Epithelial cell of esophagus (primary cell): Measurements from ENCODE around the gene PRKCZ.

Experiments used
- DNase-seq: peaks from one replicate; pipeline ENCODE4 v3.0.0; 2010; ENCODE audit warnings: low read depth
- H3K4me3 ChIP-seq: 2 replicates; pipeline ENCODE4 v1.5.1; 2011; ENCODE audit warnings: mild to moderate bottlenecking, low read length, control low read depth
- CTCF ChIP-seq: IDR thresholded peaks from 2 replicates; pipeline ENCODE4 v1.5.1; 2011; ENCODE audit warnings: low read depth, mild to moderate bottlenecking, low read length, control low read depth, inconsistent platforms; ENCODE audit not compliant: insufficient read depth; ENCODE audit errors: missing control alignments

Gene PRKCZ

DNA sequence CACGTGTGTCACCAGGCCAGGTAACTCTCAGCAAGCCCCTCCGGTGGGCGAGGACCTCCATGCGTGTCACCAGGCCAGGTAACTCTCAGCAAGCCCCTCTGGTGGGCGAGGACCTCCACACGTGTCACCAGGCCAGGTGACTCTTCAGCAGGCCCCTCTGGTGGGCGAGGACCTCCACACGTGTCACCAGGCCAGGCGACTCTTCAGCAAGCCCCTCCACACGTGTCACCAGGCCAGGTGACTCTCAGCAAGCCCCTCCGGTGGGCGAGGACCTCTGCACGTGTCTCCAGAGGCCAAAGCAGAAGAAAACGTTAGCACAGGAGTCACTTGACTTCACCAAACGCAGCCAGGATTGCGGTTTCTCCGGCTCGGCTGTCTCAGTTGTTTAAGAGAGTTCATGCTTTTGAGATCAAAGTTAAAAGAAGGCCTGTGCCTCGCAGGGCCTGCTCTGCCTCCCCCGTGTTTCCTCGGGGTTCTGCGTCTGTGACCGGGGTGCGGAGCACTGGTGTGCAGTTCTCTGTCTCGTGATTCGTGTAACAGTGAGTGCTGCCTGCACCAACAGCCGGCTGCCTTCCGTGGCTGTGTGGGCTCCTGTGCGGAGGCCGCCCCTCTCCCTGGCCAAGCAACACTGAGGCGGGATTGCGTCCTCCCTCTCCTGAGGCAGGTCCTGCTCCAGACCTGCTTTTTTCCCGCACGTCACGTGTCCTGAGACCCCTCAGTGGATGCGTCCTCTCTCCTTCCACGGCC lies 56.6 kb downstream of the PRKCZ start:
- no peak for DNase-seq
- no peak overlapping the region for H3K4me3 ChIP-seq
- no peak for TF ChIP-seq CTCF

- no peak for DNase-seq
- no peak for TF ChIP-seq CTCF
- H3K4me3 ChIP-seq, result no peak overlapping the region
Observed at GRCh38 chr1:2107586-2108212, 57.5 kb downstream of the PRKCZ start.

DNA sequence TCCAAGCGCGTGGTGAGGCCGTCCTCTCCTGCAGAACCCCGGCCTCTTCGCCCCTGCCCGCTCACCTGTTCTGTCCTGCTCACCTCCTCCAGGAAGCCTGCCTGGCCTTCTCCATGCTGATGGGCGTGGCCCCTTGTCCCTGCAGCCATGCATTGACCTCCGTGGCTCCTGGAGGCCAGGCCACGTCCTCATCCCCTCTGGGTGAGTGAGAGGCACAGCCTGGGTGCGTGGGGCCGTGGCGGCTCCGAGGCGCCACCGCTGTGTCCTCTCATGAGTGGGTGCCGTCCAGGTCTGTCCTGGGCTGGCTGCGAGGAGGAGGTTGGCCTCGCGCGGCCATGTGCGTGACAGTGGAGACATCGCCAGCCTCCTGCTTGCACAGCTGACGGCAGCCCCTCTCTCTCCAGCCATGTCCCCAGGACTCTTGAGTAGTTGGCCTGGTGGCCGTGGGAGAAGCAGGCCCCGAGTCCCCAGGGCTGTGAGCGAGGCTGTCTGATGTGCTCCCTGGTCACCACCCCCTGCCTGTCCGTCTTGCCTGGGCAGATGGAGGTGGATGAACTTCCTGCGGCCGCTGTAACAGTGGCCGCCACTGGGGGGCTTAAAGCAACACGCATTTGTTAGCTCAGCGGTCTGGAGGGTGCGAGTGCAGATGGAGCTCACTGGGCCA lies 58.1 kb downstream of the PRKCZ start:
- no peak for TF ChIP-seq CTCF
- H3K4me3 ChIP-seq, result no peak overlapping the region
- no peak for DNase-seq

DNA sequence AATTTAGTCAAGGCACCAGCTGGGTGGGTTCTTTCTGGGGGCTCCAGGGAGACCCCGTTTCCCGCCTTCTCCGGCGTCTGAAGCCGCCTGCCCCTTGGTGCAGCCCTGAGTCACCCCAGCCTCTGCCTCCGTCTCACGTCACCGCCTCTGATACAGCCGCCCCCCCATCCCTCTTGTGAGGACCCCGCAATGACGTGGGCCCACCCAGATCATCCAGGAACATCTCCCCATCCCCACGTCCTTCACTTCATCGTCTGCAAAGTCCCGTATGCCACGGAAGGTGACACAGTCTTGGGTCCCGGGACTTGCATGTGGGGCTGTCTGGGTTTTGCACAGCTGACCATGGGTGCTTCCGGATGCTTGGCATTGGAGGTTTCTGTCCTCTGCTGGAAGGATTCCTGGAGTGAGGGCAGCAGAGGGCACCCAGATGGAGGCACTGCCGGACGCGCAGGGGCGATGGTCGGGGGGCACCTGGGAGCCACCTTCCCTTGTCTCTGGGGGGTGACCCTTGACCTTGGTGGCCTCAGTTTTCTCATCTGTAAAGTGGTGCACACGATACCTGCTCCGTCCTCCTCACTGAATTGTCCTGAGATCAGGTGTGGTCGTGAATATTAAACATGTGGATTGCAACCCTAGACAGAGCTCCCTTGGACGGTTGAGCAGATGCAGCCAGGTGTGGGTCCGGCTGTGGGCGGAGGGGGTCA lies 58.8 kb downstream of the PRKCZ start:
- H3K4me3 ChIP-seq, result no peak overlapping the region
- no peak for TF ChIP-seq CTCF
- no peak for DNase-seq

DNA sequence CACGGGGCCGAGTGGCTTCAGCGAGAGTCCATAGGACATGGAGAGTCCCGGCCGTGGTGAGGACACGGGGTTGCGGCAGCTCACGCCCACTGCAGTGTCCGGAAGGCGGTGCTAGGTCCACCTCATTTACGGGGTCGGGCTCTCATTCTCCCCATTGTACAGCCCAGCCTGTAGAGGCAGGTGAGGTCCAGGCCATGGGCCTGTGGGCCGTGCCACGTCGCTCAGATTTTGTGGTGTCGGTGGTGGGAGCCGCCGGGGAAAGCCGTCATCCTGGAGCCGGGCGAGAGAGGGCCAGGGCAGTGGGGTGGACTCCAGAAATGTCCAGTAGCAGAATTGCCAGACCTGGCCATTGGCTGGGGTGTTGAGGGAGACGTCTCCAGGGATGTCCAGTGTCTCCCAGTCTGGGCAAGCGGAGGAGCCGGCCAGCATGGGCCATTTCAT lies 59.4 kb downstream of the PRKCZ start:
- DNase-seq, result no peak
- TF ChIP-seq CTCF, result no peak
- no peak overlapping the region for H3K4me3 ChIP-seq

GRCh38 chr1:2110191-2110737 lies 60.1 kb downstream of the PRKCZ start:
- H3K4me3 ChIP-seq, result no peak overlapping the region
- no peak for TF ChIP-seq CTCF
- DNase-seq, result no peak
